ENCODE measurements around the gene ZDHHC9.
A peak's percentile ranks its signal among the peaks of the same experiment; 100 is the strongest.
"Not testable (repeated sequence)": the region's sequence is repeated elsewhere in the genome, so short reads cannot be mapped to it uniquely, and the experiment has no call there.

Gene ZDHHC9
- total RNA-seq = 6.6 to 17.4 (median 11.0) reads per million in 3 experiments

DNA sequence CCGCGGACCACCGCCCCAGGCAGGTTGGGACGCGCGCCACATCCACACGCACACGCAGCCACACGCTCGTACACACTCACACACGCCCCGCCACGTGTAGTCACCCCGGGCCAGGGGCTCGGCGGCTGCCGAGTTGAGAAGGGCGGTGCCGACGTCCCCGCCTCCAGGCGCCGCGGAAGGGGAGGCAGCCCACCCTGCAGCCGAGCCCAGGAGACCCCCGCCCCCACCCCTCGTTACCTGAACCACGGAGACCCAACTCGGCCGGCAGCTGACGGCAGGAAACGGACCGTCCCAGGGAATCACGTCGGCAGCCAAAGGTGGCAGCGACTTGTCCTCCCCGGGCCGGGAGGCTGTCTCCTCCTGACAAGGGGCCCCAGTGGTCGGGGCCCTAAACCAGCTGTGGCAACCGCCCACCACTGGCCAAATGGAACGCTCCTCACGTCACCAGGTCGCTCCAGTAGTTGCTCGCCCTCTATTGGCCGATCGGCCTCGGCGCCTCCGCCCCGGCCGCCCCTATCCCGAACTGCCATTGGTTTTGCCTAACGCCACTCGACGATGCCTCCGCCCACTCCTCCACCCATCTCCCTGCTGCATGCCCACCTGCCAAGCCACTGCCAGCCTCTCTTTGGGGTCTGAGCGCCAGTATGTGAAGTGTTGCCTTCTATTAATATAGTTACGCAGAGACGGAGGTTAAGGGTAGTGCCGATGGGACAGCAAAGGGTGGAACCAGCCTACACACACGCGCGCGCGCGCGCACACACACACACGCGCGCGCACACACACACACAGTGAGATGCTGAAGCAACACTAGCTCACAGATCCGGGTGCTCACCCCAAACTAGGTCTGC lies at the start of gene ZDHHC9:
Gene ZDHHC9, minus strand, starts transcription at position 428 of the 848 bp plus-strand sequence. CDS start 1,941 bp downstream, outside the sequence.
- DNase-seq = peak; percentile 79

GRCh38 chrX:129877401-129877800 lies 33.7 kb upstream of the ZDHHC9 start:
- DNase-seq = no peak

DNA sequence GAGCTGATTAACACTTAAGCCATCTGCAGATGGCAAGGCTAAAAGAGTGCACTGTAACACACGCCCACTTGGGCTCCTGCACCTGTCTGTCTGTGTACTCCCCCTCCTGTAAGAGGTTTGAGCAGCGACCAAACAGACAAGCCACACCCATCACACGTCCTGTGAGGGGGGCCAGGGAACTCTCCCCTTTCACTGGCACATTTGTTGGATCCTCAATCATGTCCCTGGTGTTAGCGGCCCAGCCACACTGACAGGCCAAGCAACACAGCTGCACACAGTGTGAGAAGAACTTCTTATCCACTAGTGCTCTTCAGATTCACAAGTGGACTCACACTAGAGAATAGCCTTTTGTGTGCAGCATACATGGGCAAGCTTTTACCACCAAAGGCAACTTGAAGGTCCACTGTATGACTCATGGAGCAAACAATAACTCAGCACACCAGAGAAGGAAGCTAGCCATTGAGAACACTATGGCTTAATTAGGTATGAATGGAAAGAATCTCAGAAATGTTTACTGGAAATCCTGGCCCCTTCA lies 33.2 kb upstream of the ZDHHC9 start:
- DNase-seq = no peak

DNA sequence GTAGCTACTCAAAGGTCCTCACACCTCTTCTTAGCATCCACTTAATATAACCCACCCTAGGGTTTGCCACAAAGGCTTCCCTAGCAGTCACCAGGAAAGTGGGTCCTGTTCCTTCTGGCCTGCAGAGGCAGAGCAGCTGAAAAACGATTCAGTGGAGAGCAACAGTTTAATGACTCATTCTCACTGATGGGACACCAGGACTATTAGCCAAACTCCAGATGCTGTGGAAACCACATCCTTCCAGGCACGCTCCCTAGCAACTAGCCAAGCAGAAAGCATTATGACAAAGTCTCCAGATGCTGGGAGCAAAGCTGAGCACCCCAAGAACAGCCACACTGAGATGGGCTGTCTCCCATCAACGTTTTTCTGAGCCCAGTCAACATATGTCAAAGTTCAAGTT lies 32.0 kb upstream of the ZDHHC9 start:
- DNase-seq = no peak

GRCh38 chrX:129872524-129872923 lies 28.8 kb upstream of the ZDHHC9 start:
- DNase-seq = no peak

DNA sequence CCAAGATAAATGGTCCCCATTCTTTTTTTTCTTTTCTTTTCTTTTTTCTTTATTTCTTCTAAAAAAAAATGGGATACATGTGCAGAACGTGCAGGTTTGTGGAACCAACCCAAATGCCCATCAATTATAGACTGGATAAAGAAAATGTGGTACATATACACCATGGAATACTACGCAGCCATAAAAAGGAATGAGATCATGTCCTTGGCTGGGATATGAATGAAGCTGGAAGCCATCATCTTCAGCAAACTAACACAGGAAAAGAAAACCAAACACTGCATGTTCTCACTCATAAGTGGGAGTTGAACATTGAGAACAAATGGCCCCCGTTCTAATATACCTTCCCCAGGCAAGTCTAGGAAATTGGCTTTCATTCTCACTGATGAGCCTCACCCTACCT lies 22.6 kb upstream of the ZDHHC9 start:
- not testable (repeated sequence) for DNase-seq

DNA sequence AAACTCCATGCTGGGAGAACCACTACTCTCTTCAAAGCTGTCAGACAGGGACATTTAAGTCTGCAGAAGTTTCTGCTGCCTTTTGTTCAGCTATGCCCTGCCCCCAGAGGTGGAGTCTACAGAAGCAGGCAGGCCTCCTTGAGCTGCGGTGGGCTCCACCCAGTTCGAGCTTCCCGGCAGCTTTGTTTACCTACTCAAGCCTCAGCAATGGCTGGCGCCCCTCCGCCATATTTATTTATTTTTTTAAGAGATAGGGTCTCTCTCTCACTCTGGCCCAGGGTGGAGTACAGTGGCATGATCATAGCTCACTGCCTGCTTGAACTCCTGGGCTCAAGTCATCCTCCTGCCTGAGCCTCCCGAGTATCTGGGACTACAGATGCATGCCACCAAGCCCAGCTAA lies 15.4 kb upstream of the ZDHHC9 start:
- DNase-seq = not testable (repeated sequence)

- not testable (repeated sequence) for DNase-seq
Observed at GRCh38 chrX:129851825-129852224, 8.1 kb upstream of the ZDHHC9 start.

GRCh38 chrX:129846716-129847115 lies 3.0 kb upstream of the ZDHHC9 start:
- peak; percentile 3 for DNase-seq

GRCh38 chrX:129845616-129846190 lies 2.0 kb upstream of the ZDHHC9 start:
- no peak for DNase-seq

DNA sequence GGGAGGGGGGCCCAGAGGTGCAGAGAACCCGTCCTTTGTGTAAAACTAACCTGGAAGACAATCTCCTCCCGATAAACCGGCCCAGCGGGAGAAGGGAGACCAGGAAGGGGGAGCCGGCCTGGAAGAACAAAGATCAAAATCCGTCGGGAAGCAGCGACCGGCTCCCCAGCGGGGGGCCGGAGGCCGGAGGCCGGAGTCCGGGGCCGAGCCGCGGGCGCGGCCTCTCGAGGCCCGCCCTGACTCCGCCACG lies 552 bp downstream of the ZDHHC9 start:
- no peak for DNase-seq

DNA sequence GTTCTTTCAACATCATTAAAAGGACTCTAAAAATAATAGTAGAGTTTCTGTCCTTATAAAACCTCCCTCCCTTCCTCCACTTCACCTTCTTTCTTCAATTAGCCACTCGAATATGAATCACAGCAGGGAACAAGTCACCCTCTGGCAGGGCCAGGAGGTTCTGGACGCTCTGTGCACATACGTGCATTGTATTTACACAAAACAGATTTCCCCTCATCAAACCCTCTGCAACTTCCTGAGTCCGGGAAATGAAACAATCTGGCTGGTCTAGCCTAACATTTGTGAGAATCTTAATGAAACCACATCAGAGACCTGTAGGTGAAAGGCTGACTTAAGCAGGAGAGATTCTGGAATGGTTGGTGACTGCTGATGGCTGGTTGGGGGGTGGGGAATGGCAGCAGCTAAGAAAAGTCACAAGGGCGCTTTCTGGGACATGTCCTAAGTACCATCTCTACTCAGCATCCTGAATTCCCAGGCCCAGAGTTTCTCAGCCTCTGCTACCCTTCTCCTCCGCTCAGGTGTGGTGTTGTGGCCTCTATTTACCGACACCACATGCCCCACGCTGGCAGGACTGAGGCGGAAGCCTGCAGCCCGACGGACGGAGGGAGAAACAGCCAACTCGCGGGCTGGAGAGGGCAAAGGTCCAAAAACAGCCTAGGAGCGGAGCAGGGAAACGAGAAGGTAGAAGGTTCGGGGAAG lies 1.0 kb downstream of the ZDHHC9 start:
- no peak for DNase-seq

GRCh38 chrX:129840344-129840743 lies 3.3 kb downstream of the ZDHHC9 start:
- DNase-seq = no peak

DNA sequence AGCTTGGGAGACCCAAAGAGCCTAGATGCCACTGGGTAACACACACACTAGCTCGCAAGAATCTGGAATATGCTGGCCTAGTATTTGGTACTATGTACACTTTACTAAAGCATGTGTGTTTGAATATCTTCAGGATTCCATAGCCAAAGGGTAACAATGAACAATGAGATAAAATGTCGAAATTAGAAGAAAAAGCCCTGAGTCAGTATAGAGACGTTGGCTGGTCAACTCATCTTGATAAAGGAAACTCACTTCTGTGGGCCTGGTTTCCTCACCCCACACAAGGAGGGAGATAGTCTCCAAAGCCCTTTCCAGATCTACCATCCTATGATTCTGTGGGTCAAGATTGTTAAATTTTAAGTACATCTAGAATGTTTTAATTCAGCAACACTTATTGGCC lies 6.9 kb downstream of the ZDHHC9 start:
- DNase-seq = no peak

- DNase-seq = no peak
Observed at GRCh38 chrX:129833153-129833990, 10.3 kb downstream of the ZDHHC9 start.

- DNase-seq = no peak
Observed at GRCh38 chrX:129831091-129831885, 12.4 kb downstream of the ZDHHC9 start.

GRCh38 chrX:129830494-129830893 lies 13.2 kb downstream of the ZDHHC9 start:
- DNase-seq = no peak

GRCh38 chrX:129825746-129826505 lies 17.8 kb downstream of the ZDHHC9 start:
- DNase-seq = peak; percentile 6

GRCh38 chrX:129824620-129825019 lies 19.1 kb downstream of the ZDHHC9 start:
- DNase-seq = no peak

- no peak for DNase-seq
Observed at GRCh38 chrX:129823522-129823921, 20.2 kb downstream of the ZDHHC9 start.

DNA sequence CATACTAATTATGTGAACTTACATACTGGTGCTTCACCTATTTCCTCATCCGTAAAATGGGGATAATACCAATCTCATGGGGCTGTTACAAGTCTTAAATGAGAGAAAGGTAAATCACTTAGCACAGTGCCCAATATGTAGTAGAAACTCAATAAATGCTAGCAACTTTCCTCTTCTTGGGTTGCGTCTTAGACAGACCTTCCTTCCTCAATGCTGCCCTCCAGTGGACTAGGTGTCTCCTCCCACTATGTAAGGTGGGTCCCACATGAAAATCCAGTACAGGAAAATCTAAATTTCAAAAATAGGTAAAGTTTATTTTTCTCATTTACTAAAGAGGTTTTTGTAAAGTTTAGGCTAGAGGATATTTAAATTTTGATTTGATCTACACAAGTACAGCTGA lies 20.6 kb downstream of the ZDHHC9 start:
- DNase-seq = peak; percentile 51
